ENCODE results near the gene RARB. TPM values are rescaled to one million over a fixed set of nuclear protein-coding genes. Genes with fewer than 3 reads are reported as not detected.
A peak's percentile ranks its signal among the peaks of the same experiment; 100 is the strongest.

Gene RARB
- total and polyA plus RNA-seq, 2 donors (not counting 3 experiments of a cell fraction or from before 2014, with no cell fraction given) = 15.3 to 23.4 TPM

DNA sequence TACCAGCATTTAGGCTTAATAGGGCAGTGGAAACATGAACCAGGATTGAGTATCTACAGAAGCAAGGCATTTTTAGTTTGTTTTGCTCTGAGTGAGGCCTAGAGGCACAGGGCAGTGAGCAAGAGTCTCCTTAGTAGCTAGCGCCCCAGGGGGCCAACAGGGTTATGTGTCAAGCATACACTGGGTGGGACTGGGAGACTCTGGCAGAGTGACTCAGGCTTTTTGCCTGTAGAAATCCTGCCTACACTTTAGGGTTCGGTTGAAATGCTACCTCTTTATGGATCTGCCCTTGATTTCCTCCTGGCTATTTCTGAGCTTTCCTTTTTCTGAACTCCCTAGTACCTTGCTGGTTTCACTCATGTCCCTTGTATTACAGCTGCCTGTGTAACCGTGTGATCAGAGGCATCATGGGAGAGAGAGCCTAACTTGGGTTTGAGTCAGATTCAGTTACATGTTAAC, 164.5 kb downstream of the RARB start:
- dilution Hi-C loops (cut with MboI; ENCODE audit: extremely low pct_ligation_motif_present, low sequenced_read_pairs) = no loop called here
- FAIRE-seq = peak; percentile 15
- H2AFZ ChIP-seq (ENCODE audit: low read depth, low read length) = no peak overlapping the region

More for the DNA sequence above, 164.5 kb downstream of the RARB start:
- Histone ChIP-seq H3K36me3 (ENCODE audit: control insufficient read depth in 2 of 2, extremely low read depth in 1 of 2, insufficient read depth in 2 of 2, low read length in 2 of 2) (peaks cover 5% of the 10 kb centered on the region in 2 experiments), H3K27me3 (ENCODE audit: control insufficient read depth in 2 of 2, insufficient read depth in 2 of 2, low read length in 2 of 2) (no peaks in the 10 kb centered on the region), H3K9me1 (replicated peaks; ENCODE audit: control insufficient read depth, extremely low read depth, insufficient read depth, low read length) (no peaks in the 10 kb centered on the region), H3K4me3 (replicated peaks in 1 of 3; ENCODE audit: insufficient read depth in 1 of 3, low read depth in 1 of 3, low read length in 3 of 3) (no peak overlapping the region), H3K27ac (ENCODE audit: insufficient read depth, low read depth, low read length) (peak overlapping the region; percentile 25), H3K79me2 (ENCODE audit: control insufficient read depth, insufficient read depth, low read length) (no peaks in the 10 kb centered on the region), H3K9ac (replicated peaks; ENCODE audit: extremely low read depth, insufficient read depth, low read length) (no peak overlapping the region), H3K4me1 (ENCODE audit: control insufficient read depth, extremely low read depth, insufficient read depth, low read length) (peaks cover 6% of the 10 kb centered on the region), H3K9me3 (replicated peaks; ENCODE audit: control insufficient read depth, insufficient read depth, low read length) (no peaks in the 10 kb centered on the region), H3K4me2 (ENCODE audit: insufficient read depth, low read length) (no peak overlapping the region), H4K20me1 (replicated peaks; ENCODE audit: control insufficient read depth, extremely low read depth, insufficient read depth, low read length) (no peaks in the 10 kb centered on the region)
- BruUV-seq (replicated peaks) = no TSS peak
- peak; percentile 47 for DNase-seq (ENCODE audit: low read depth, low spot score)
- POLR2A ChIA-PET = interaction anchor here (2.4 kb wide), 1 partner anchor 164 kb away, joined by 12 read pairs; the partner anchor contains the start of gene RARB
- intact Hi-C loops (cut with micrococcal nuclease) = loop anchor here (5.0 kb wide), 2 partner anchors 180 to 440 kb away; no protein-coding TSS in a partner anchor
- TF ChIP-seq POLR2A (IDR thresholded peaks at IDR 0.05; ENCODE audit: low read depth, low read length) (no peak), CTCF (IDR thresholded peaks at IDR 0.05; ENCODE audit: extremely low read depth in 1 of 2, insufficient read depth in 1 of 2, low read depth in 1 of 2, low read length in 2 of 2) (peak; percentile 7 to 18)
- CTCF ChIA-PET = interaction anchor here (0.8 to 5.0 kb wide), 30 partner anchors 13 to 820 kb away, joined by 3 to 70 read pairs (median 7); partner anchors contain the start of gene RARB
